Fibroblast of villous mesenchyme (primary cell): ENCODE measurements around the gene OAS2. TPM values are rescaled to one million over a fixed set of nuclear protein-coding genes. Genes with fewer than 3 reads are reported as not detected.

Experiments
- DNase-seq: peaks from one replicate; pipeline ENCODE4 v3.0.0-alpha.2; 2010; ENCODE audit warnings: low read depth
- H3K4me3 ChIP-seq: 2 replicates; pipeline ENCODE4 v1.5.1; 2011; ENCODE audit warnings: low read depth, mild to moderate bottlenecking, low read length
- total RNA-seq: library from RNA; depleted of rRNA; stranded (reverse); fragments of >200 nt; gene quantifications from 2 replicates; pipeline ENCODE4 v1.2.3, GENCODE V29; 2012
- TF ChIP-seq, protein P1 (sequence below): IDR thresholded peaks from 2 replicates; pipeline ENCODE4 v1.5.1; 2012; ENCODE audit warnings: low read depth, mild to moderate bottlenecking, low read length; ENCODE audit not compliant: insufficient read depth

OAS2 gene
- total RNA-seq, 1 donor = 5.6 TPM

DNA sequence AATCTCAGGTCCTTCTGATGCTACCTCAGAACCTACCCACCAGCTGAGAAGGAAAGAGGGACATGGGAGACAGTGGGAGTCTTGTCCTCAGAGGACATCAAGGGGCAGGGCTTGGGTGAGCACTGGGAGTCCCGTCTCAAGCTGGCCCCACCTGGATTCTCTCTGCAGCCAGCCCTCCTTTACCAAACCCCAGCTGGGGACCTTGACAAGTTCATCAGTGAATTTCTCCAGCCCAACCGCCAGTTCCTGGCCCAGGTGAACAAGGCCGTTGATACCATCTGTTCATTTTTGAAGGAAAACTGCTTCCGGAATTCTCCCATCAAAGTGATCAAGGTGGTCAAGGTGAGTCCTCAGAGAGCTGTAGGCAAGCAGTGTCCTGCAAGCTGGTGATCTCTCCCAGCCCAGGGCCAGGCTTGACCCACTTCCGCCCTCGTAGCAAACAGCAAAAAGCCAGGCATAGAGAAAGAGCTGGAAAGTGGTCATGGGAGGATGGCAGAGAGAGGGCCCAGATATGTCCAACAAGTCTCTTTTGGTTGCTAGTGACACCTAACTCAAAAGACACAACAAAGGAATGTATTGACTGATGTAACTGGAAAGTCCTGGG lies 14.2 kb upstream of the OAS2 start:
- no peak overlapping the region for H3K4me3 ChIP-seq
- TF ChIP-seq, protein P1, sequence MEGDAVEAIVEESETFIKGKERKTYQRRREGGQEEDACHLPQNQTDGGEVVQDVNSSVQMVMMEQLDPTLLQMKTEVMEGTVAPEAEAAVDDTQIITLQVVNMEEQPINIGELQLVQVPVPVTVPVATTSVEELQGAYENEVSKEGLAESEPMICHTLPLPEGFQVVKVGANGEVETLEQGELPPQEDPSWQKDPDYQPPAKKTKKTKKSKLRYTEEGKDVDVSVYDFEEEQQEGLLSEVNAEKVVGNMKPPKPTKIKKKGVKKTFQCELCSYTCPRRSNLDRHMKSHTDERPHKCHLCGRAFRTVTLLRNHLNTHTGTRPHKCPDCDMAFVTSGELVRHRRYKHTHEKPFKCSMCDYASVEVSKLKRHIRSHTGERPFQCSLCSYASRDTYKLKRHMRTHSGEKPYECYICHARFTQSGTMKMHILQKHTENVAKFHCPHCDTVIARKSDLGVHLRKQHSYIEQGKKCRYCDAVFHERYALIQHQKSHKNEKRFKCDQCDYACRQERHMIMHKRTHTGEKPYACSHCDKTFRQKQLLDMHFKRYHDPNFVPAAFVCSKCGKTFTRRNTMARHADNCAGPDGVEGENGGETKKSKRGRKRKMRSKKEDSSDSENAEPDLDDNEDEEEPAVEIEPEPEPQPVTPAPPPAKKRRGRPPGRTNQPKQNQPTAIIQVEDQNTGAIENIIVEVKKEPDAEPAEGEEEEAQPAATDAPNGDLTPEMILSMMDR = no peak
- no peak for DNase-seq

DNA sequence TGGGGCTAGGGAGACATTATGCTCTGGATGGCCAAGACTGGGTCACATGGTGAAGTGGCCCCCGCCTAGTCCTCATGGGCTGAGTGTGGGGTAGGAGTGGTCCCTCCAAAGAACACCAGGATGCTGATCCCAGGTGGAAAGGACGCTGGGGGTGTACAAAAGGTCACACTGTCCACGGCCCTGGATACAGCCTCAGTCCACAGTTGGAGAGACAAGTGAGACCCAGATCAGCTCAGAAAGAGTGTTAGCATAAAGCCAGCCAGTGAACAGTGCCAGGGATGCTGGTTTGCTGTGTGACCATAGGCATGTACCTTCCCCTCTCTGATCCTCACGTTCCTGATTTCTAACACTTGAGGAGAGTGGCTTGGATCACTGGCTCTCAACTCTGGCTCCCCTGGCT lies 13.4 kb upstream of the OAS2 start:
- DNase-seq = no peak
- TF ChIP-seq, protein P1 = no peak
- no peak overlapping the region for H3K4me3 ChIP-seq

DNA sequence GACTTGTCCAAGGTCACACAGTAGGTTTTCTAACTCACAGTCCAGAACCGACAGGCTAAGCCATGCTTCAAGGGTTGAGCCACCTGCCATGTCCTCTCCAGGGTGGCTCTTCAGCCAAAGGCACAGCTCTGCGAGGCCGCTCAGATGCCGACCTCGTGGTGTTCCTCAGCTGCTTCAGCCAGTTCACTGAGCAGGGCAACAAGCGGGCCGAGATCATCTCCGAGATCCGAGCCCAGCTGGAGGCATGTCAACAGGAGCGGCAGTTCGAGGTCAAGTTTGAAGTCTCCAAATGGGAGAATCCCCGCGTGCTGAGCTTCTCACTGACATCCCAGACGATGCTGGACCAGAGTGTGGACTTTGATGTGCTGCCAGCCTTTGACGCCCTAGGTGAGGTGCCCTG lies 12.7 kb upstream of the OAS2 start:
- TF ChIP-seq, protein P1 = no peak
- no peak for DNase-seq

DNA sequence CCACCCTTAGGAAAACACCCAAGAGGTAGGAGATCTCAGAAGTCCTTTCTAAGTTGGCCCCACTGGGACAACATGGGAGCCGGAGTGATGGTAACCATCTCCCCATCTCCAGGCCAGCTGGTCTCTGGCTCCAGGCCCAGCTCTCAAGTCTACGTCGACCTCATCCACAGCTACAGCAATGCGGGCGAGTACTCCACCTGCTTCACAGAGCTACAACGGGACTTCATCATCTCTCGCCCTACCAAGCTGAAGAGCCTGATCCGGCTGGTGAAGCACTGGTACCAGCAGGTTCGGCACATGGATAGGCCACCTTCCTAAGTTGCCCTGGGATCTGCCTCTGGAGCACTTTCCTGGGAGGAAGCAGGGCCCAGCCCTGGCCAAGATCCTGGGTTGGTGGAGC lies 11.0 kb upstream of the OAS2 start:
- DNase-seq = no peak
- no peak overlapping the region for H3K4me3 ChIP-seq
- TF ChIP-seq, protein P1 = no peak

More for the DNA sequence above, 12.7 kb upstream of the OAS2 start:
- H3K4me3 ChIP-seq = no peak overlapping the region

DNA sequence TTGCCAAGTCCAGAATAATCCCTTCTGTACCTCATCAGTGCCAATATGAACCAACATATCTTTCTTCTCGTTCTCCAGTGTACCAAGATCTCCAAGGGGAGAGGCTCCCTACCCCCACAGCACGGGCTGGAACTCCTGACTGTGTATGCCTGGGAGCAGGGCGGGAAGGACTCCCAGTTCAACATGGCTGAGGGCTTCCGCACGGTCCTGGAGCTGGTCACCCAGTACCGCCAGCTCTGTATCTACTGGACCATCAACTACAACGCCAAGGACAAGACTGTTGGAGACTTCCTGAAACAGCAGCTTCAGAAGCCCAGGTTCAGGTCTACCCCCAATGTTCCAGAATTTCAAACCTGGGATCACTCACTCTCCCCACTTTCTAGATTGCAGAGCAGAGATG lies 10.5 kb upstream of the OAS2 start:
- TF ChIP-seq, protein P1 = no peak
- no peak for DNase-seq
- no peak overlapping the region for H3K4me3 ChIP-seq

DNA sequence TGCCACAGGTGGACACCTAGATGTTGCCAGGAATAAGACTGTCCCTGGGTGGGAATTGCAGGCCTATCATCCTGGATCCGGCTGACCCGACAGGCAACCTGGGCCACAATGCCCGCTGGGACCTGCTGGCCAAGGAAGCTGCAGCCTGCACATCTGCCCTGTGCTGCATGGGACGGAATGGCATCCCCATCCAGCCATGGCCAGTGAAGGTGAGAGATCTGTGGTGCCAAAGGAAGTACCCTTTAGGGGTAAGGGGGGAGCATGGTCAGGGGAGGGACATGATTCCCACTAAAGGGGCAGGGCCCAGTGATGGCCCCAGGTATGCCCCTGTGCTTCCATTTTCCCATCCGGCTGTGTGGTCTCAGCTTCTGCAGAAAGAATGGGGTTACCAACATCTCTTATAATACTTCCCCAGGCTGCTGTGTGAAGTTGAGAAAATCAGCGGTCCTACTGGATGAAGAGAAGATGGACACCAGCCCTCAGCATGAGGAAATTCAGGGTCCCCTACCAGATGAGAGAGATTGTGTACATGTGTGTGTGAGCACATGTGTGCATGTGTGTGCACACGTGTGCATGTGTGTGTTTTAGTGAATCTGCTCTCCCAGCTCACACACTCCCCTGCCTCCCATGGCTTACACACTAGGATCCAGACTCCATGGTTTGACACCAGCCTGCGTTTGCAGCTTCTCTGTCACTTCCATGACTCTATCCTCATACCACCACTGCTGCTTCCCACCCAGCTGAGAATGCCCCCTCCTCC lies 8.6 kb upstream of the OAS2 start:
- no peak overlapping the region for H3K4me3 ChIP-seq
- no peak for DNase-seq
- TF ChIP-seq, protein P1 = no peak
